Thyroid gland (tissue), 4 donors: Measurements from ENCODE around the gene SPECC1. TPM values are rescaled to one million over a fixed set of nuclear protein-coding genes. Genes with fewer than 3 reads are reported as not detected.
"Not testable (repeated sequence)": the region's sequence is repeated elsewhere in the genome, so short reads cannot be mapped to it uniquely, and the experiment has no call there.

Source experiments
- DNase-seq, 2 donors: peaks; one replicate each; pipeline ENCODE4 v3.0.0-alpha.2; 2019
- H3K27ac ChIP-seq, 3 donors: fragments of 200-600 bp; sonication (generic); 1 replicate in 2 of 3; 2 replicates in 1 of 3; pipeline ENCODE4 v1.5.1; 2016 to 2019; ENCODE audit warnings: mild to moderate bottlenecking in 1 of 3, moderate library complexity in 1 of 3
- H3K27me3 ChIP-seq: fragments of 200-600 bp; sonication (generic); one replicate; pipeline ENCODE4 v1.5.1; 2019
- H3K36me3 ChIP-seq, 2 donors: fragments of 200-600 bp; sonication (generic); one replicate each; pipeline ENCODE4 v1.5.1; 2016 to 2019
- H3K4me1 ChIP-seq, 2 donors: fragments of 200-600 bp; sonication (generic); one replicate each; pipeline ENCODE4 v1.5.1; 2017 to 2019
- H3K4me3 ChIP-seq, 3 donors: fragments of 200-600 bp; sonication (generic); replicated peaks in 1 of 3; 1 replicate in 2 of 3; 2 replicates in 1 of 3; pipeline ENCODE4 v1.5.1; 2016; ENCODE audit warnings: mild to moderate bottlenecking in 1 of 3
- H3K9me3 ChIP-seq: fragments of 200-600 bp; sonication (generic); one replicate; pipeline ENCODE4 v1.5.1; 2017
- CTCF ChIP-seq, 6 experiments: fragments of 200-600 bp in 3 of 6; fragments of 450-650 bp in 3 of 6; sonication (generic) in 3 of 6; IDR thresholded peaks; one replicate each; pipeline ENCODE4 v1.5.1; 2016 to 2019; ENCODE audit warnings: antibody characterized with exemption in 6 of 6, mild to moderate bottlenecking in 2 of 6, inconsistent platforms in 1 of 6, moderate library complexity in 1 of 6
- POLR2A ChIP-seq, 2 donors: fragments of 450-650 bp; IDR thresholded peaks; one replicate each; pipeline ENCODE4 v1.6.1; 2017; ENCODE audit warnings: antibody characterized with exemption in 2 of 2, mild to moderate bottlenecking in 2 of 2, moderate library complexity in 1 of 2
- WGBS, 2 donors: methylation state at CpG; one replicate each; pipeline ENCODE4 v1.1.5; 2017; 5-methylcytosine and 5-hydroxymethylcytosine counted together
- intact Hi-C: fragments of 100-400 bp; cut with DNase I; formaldehyde crosslinking; loops from one replicate; pipeline ENCODE4 v1.15.1; 2023
- total RNA-seq, 4 donors: library from RNA; depleted of rRNA; stranded (reverse); fragments of >200 nt; gene quantifications; one replicate each; pipeline ENCODE4 v1.2.3, GENCODE V29; 2016

The SPECC1 gene
- total RNA-seq, 4 donors from 2014 or later, result 19.8 to 41.5 (median 24.4) TPM

GRCh38 chr17:20032636-20033035, 23.5 kb downstream of the SPECC1 start:
- intact Hi-C loops, result no loop called here
- no peak for DNase-seq
- no peak overlapping the region for H3K4me3 ChIP-seq
- 94% methylated on average over 7 of the region's 7 CpGs for WGBS, 2 donors
- no peaks in the 10 kb centered on the region for H3K9me3 ChIP-seq
- no peak overlapping the region for H3K27ac ChIP-seq
- no peaks in the 10 kb centered on the region for H3K4me1 ChIP-seq
- H3K36me3 ChIP-seq, result no peaks in the 10 kb centered on the region
- TF ChIP-seq POLR2A (IDR thresholded peaks at IDR 0.05), result no peak
- no peak for TF ChIP-seq CTCF (IDR thresholded peaks at IDR 0.05)
- H3K27me3 ChIP-seq, result no peaks in the 10 kb centered on the region

GRCh38 chr17:20033415-20033814, 24.3 kb downstream of the SPECC1 start:
- no peaks in the 10 kb centered on the region for H3K27me3 ChIP-seq
- H3K4me1 ChIP-seq, result no peaks in the 10 kb centered on the region
- TF ChIP-seq CTCF (IDR thresholded peaks at IDR 0.05) (no peak), POLR2A (IDR thresholded peaks at IDR 0.05) (no peak)
- H3K9me3 ChIP-seq, result no peaks in the 10 kb centered on the region
- no peak overlapping the region for H3K27ac ChIP-seq
- H3K36me3 ChIP-seq, result no peaks in the 10 kb centered on the region
- no peak for DNase-seq
- WGBS, 2 donors, result 83 to 91% methylated on average over 3 of the region's 3 CpGs
- no peak overlapping the region for H3K4me3 ChIP-seq
- intact Hi-C loops, result no loop called here

GRCh38 chr17:20035501-20035900, 26.3 kb downstream of the SPECC1 start:
- 95 to 100% methylated on average over 3 of the region's 3 CpGs for WGBS, 2 donors
- no peaks in the 10 kb centered on the region for H3K36me3 ChIP-seq
- no peaks in the 10 kb centered on the region for H3K27me3 ChIP-seq
- no peak for TF ChIP-seq CTCF (IDR thresholded peaks at IDR 0.05)
- no peak for TF ChIP-seq POLR2A (IDR thresholded peaks at IDR 0.05)
- intact Hi-C loops, result no loop called here
- no peaks in the 10 kb centered on the region for H3K4me1 ChIP-seq
- no peak for DNase-seq
- H3K9me3 ChIP-seq, result no peaks in the 10 kb centered on the region
- no peak overlapping the region for H3K27ac ChIP-seq
- no peak overlapping the region for H3K4me3 ChIP-seq

- intact Hi-C loops, H3K27ac ChIP-seq: not testable (repeated sequence)
- 83 to 92% methylated on average over 1 of the region's 1 CpG for WGBS, 2 donors
Observed at GRCh38 chr17:20037286-20037685, 28.1 kb downstream of the SPECC1 start.

GRCh38 chr17:20039037-20039436, 29.9 kb downstream of the SPECC1 start:
- Histone ChIP-seq H3K27ac (no peak overlapping the region), H3K9me3 (no peaks in the 10 kb centered on the region), H3K4me3 (no peak overlapping the region), H3K27me3 (no peaks in the 10 kb centered on the region), H3K4me1 (no peaks in the 10 kb centered on the region), H3K36me3 (no peaks in the 10 kb centered on the region)
- intact Hi-C loops, result no loop called here
- DNase-seq, result no peak
- TF ChIP-seq POLR2A (IDR thresholded peaks at IDR 0.05) (no peak), CTCF (IDR thresholded peaks at IDR 0.05) (no peak)
- 75 to 89% methylated on average over 2 of the region's 2 CpGs for WGBS, 2 donors

More at GRCh38 chr17:20037286-20037685, 28.1 kb downstream of the SPECC1 start:
- not testable (repeated sequence) for H3K4me3 ChIP-seq, H3K4me1 ChIP-seq, H3K9me3 ChIP-seq, DNase-seq, H3K36me3 ChIP-seq, H3K27me3 ChIP-seq

- no peak for TF ChIP-seq POLR2A (IDR thresholded peaks at IDR 0.05)
- no peak for TF ChIP-seq CTCF (IDR thresholded peaks at IDR 0.05)
- no peaks in the 10 kb centered on the region for H3K36me3 ChIP-seq
- H3K9me3 ChIP-seq, result no peaks in the 10 kb centered on the region
- no peak overlapping the region for H3K4me3 ChIP-seq
- H3K4me1 ChIP-seq, result no peaks in the 10 kb centered on the region
- H3K27me3 ChIP-seq, result no peaks in the 10 kb centered on the region
- DNase-seq, result no peak
- H3K27ac ChIP-seq, result no peak overlapping the region
- intact Hi-C loops, result no loop called here
Observed at GRCh38 chr17:20040216-20040615, 31.1 kb downstream of the SPECC1 start.
